Astrocyte of the cerebellum (primary cell): Measurements from ENCODE around the gene KCNC1.

Source experiments
- DNase-seq: peaks from one replicate; pipeline ENCODE4 v3.0.0-alpha.2; 2011; ENCODE audit warnings: low read depth
- H3K4me3 ChIP-seq: 2 replicates; pipeline ENCODE4 v1.5.1; 2011; ENCODE audit warnings: mild to moderate bottlenecking, low read depth, low read length, moderate library complexity
- CTCF ChIP-seq: IDR thresholded peaks from 2 replicates; pipeline ENCODE4 v1.5.1; 2012; ENCODE audit warnings: low read length, low read depth, moderate library complexity, mild to moderate bottlenecking; ENCODE audit errors: missing control alignments
- in situ Hi-C: cut with HindIII; loops from 2 replicates; pipeline ENCODE4 v1.10.0; 2017; ENCODE audit warnings: low sequenced_read_pairs

Gene KCNC1

GRCh38 chr11:17762309-17762974 is 27.9 kb downstream of the KCNC1 start:
- no peak for DNase-seq
- in situ Hi-C loops: no loop called here
- H3K4me3 ChIP-seq: no peak overlapping the region
- no peak for TF ChIP-seq CTCF

- TF ChIP-seq CTCF: no peak
- in situ Hi-C loops: no loop called here
- no peak for DNase-seq
- H3K4me3 ChIP-seq: no peak overlapping the region
These were observed 28.7 kb downstream of the KCNC1 start for GRCh38 chr11:17763244-17763643.

GRCh38 chr11:17763703-17764102 is 29.1 kb downstream of the KCNC1 start:
- in situ Hi-C loops: no loop called here
- no peak for TF ChIP-seq CTCF
- no peak overlapping the region for H3K4me3 ChIP-seq
- no peak for DNase-seq

DNA sequence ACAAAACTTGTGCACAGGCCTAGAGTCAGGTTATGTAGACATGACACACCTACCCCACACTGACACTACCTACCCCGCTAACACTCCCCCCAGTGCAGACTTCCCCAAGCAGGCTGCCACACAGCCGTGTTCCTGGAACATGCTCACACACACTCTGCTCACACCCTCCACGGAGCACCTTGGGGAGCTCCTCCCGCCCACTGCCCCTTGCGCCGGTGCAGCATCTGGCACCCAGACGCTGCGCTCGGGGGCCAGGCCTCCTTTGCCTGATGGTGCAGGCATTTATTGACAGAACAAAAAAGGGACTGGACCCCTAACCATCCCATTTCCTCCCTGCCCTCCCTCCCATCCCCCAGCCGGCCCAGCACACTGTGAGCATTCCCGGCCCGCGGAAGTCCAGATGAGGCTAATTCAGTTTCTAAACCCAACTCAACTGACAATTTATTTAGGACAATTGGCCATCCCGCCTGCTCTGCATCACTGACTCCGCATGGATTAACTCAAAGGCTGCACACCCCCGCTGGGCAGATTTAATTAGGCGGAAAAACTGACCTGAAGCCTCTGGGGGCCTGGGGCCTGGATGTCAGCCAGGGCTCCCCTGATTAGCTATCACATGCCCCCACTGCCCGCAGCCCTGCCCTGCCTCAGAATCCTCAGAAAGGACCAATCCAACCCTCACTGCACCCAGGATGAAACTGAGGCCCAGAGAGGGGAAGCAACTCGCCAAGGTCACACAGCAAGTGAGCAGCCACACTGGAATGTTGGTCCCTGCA is 30.1 kb downstream of the KCNC1 start:
- H3K4me3 ChIP-seq: no peak overlapping the region
- in situ Hi-C loops: no loop called here
- TF ChIP-seq CTCF: no peak
- DNase-seq: no peak

GRCh38 chr11:17765356-17766072 is 30.9 kb downstream of the KCNC1 start:
- in situ Hi-C loops: no loop called here
- no peak for DNase-seq
- no peak for TF ChIP-seq CTCF
- no peak overlapping the region for H3K4me3 ChIP-seq

- TF ChIP-seq CTCF: no peak
- in situ Hi-C loops: no loop called here
- no peak for DNase-seq
These were observed 31.4 kb downstream of the KCNC1 start for GRCh38 chr11:17766073-17766359.

More at GRCh38 chr11:17766073-17766359, 31.4 kb downstream of the KCNC1 start:
- H3K4me3 ChIP-seq: no peak overlapping the region
